Muscle layer of duodenum (tissue), 2 donors: Measurements from ENCODE around the gene SLC10A1.

Experiments used
- H3K27ac ChIP-seq: one replicate; pipeline ENCODE4 v1.7.0; 2013; ENCODE audit warnings: mild to moderate bottlenecking, low read length
- H3K27me3 ChIP-seq: one replicate; pipeline ENCODE4 v1.7.0; 2013; ENCODE audit warnings: low read depth, mild to moderate bottlenecking, control low read depth, low read length
- H3K36me3 ChIP-seq, 2 donors: one replicate each; pipeline ENCODE4 v1.7.0; 2013; ENCODE audit warnings: low read length in 2 of 2, control low read depth in 1 of 2, mild to moderate bottlenecking in 1 of 2; ENCODE audit not compliant: insufficient read depth in 2 of 2, control insufficient read depth in 1 of 2
- H3K4me1 ChIP-seq, 2 donors: one replicate each; pipeline ENCODE4 v1.7.0; 2013; ENCODE audit warnings: low read length in 2 of 2, mild to moderate bottlenecking in 2 of 2, control low read depth in 1 of 2, moderate library complexity in 1 of 2; ENCODE audit not compliant: insufficient read depth in 2 of 2, control insufficient read depth in 1 of 2
- H3K4me3 ChIP-seq, 2 donors: one replicate each; pipeline ENCODE4 v1.7.0; 2013; ENCODE audit warnings: low read length in 2 of 2, low read depth in 1 of 2, mild to moderate bottlenecking in 1 of 2
- H3K9me3 ChIP-seq, 2 donors: one replicate each; pipeline ENCODE4 v1.7.0; 2013; ENCODE audit warnings: low read length in 2 of 2, control low read depth in 1 of 2, mild to moderate bottlenecking in 1 of 2; ENCODE audit not compliant: control insufficient read depth in 1 of 2
- donor health status: healthy.

The SLC10A1 gene

GRCh38 chr14:69768873-69769272, 28.2 kb downstream of the SLC10A1 start:
- peaks cover 11 to 56% of the 10 kb centered on the region in 2 donors for H3K4me1 ChIP-seq
- no peak overlapping the region for H3K27ac ChIP-seq
- peaks cover 56 to 65% of the 10 kb centered on the region in 2 donors for H3K36me3 ChIP-seq

DNA sequence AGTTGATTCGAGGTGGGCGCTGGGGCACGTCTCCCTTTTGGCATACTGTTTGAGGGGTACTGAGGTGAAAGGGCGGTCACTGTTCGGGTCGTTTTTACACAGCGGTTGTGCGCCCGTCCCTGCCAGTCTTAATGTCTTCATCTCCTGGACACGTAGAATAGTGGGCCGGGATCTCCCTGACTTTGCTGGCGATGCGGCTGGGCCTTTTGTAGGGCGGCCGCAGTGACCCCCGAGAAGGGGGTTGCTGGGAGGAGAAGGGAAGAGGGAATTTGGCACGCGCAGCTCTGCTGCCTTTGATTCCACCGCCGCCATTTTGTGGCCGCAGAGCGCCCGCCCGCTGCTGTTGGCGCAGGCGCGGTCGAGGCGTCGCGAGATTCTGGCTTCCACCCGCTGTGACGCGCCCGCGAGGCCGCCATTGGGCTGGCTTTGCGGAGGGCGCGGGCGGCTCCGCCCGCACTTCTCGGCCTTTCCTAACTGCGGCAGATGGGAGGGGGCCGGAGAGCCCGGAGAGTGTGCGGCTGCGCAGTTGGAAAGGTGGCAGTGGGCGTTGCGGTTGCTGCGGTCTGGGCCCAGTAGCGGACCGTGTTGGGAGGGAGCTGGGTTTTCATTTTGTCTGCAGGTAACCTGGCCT, 29.6 kb downstream of the SLC10A1 start:
- peaks cover 11 to 50% of the 10 kb centered on the region in 2 donors for H3K4me1 ChIP-seq
- H3K27me3 ChIP-seq = no peaks in the 10 kb centered on the region
- H3K4me3 ChIP-seq = peak overlapping the region; percentile 82 to 99
- peaks cover 44 to 52% of the 10 kb centered on the region in 2 donors for H3K36me3 ChIP-seq
- no peaks in the 10 kb centered on the region for H3K9me3 ChIP-seq
- H3K27ac ChIP-seq = peak overlapping the region; percentile 100

More at GRCh38 chr14:69768873-69769272, 28.2 kb downstream of the SLC10A1 start:
- Histone ChIP-seq H3K27me3 (no peaks in the 10 kb centered on the region), H3K9me3 (no peaks in the 10 kb centered on the region), H3K4me3 (peak overlapping the region; percentile 82 to 99)

GRCh38 chr14:69766984-69767368, 30.1 kb downstream of the SLC10A1 start, which contains the start of gene SRSF5:
SRSF5 (plus strand) TSS chr14:69767142; CDS start chr14:69768157, 1,015 bp downstream.
- H3K27ac ChIP-seq = peak within 1 kb of the TSS; percentile 100
- peaks cover 11 to 45% of the 10 kb centered on the region in 2 donors for H3K4me1 ChIP-seq
- H3K36me3 ChIP-seq = peaks cover 41 to 47% of the 10 kb centered on the region in 2 donors
- no peaks in the 10 kb centered on the region for H3K9me3 ChIP-seq
- H3K27me3 ChIP-seq = no peaks in the 10 kb centered on the region
- H3K4me3 ChIP-seq = peak within 1 kb of the TSS; percentile 82 to 99

GRCh38 chr14:69763761-69764510, 33.1 kb downstream of the SLC10A1 start:
- Histone ChIP-seq H3K4me3 (no peak overlapping the region), H3K27me3 (no peaks in the 10 kb centered on the region)

GRCh38 chr14:69760810-69761209, 36.2 kb downstream of the SLC10A1 start:
- H3K9me3 ChIP-seq = no peaks in the 10 kb centered on the region
- no peak overlapping the region for H3K27ac ChIP-seq
- H3K4me1 ChIP-seq = peaks cover 0 to under 1% of the 10 kb centered on the region in 2 donors
- H3K4me3 ChIP-seq = no peak overlapping the region
- H3K27me3 ChIP-seq = no peaks in the 10 kb centered on the region
- no peaks in the 10 kb centered on the region for H3K36me3 ChIP-seq

More at GRCh38 chr14:69763761-69764510, 33.1 kb downstream of the SLC10A1 start:
- peaks cover 0 to 15% of the 10 kb centered on the region in 2 donors for H3K4me1 ChIP-seq
- H3K36me3 ChIP-seq = peaks cover 10 to 17% of the 10 kb centered on the region in 2 donors
- H3K27ac ChIP-seq = no peak overlapping the region
- H3K9me3 ChIP-seq = no peaks in the 10 kb centered on the region

GRCh38 chr14:69756298-69756697, 40.7 kb downstream of the SLC10A1 start:
- Histone ChIP-seq H3K4me3 (no peak overlapping the region), H3K4me1 (no peaks in the 10 kb centered on the region), H3K36me3 (no peaks in the 10 kb centered on the region), H3K27ac (no peak overlapping the region), H3K27me3 (no peaks in the 10 kb centered on the region), H3K9me3 (no peaks in the 10 kb centered on the region)

- Histone ChIP-seq H3K9me3 (no peaks in the 10 kb centered on the region), H3K4me1 (no peaks in the 10 kb centered on the region), H3K4me3 (no peak overlapping the region), H3K27ac (peak overlapping the region; percentile 20), H3K36me3 (no peaks in the 10 kb centered on the region), H3K27me3 (no peaks in the 10 kb centered on the region)
Measured at GRCh38 chr14:69755784-69756183, 41.3 kb downstream of the SLC10A1 start.

GRCh38 chr14:69755296-69755695, 41.7 kb downstream of the SLC10A1 start:
- H3K4me1 ChIP-seq = no peaks in the 10 kb centered on the region
- H3K27ac ChIP-seq = peak overlapping the region; percentile 20
- no peaks in the 10 kb centered on the region for H3K9me3 ChIP-seq
- no peak overlapping the region for H3K4me3 ChIP-seq
- H3K36me3 ChIP-seq = no peaks in the 10 kb centered on the region
- H3K27me3 ChIP-seq = no peaks in the 10 kb centered on the region

GRCh38 chr14:69754487-69754886, 42.6 kb downstream of the SLC10A1 start:
- Histone ChIP-seq H3K27ac (no peak overlapping the region), H3K4me3 (no peak overlapping the region), H3K27me3 (no peaks in the 10 kb centered on the region), H3K4me1 (no peaks in the 10 kb centered on the region), H3K9me3 (no peaks in the 10 kb centered on the region), H3K36me3 (no peaks in the 10 kb centered on the region)

DNA sequence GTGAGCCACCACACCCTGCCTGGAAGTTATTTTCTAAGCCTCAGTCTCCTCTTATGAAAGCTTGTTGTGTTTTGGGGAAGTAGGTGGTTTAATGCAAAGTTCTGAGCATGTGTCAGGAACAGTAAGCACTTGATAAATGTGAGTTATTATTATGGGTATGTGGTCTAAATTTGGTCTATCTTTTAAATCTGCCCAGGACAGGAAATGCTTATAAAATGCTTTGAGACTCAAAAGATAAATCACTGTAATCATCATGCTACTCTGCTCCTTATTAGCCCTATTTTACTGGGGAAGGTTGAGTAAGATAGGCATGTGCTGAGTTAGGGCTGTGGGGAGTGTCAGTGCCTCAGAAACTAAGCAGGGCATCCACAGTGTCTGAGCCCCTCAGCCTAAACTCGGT, 43.2 kb downstream of the SLC10A1 start:
- Histone ChIP-seq H3K27me3 (no peaks in the 10 kb centered on the region), H3K4me1 (no peaks in the 10 kb centered on the region), H3K4me3 (no peak overlapping the region), H3K36me3 (no peaks in the 10 kb centered on the region), H3K9me3 (no peaks in the 10 kb centered on the region), H3K27ac (no peak overlapping the region)

- no peaks in the 10 kb centered on the region for H3K9me3 ChIP-seq
- no peaks in the 10 kb centered on the region for H3K36me3 ChIP-seq
- H3K27ac ChIP-seq = no peak overlapping the region
- H3K4me1 ChIP-seq = no peaks in the 10 kb centered on the region
- no peaks in the 10 kb centered on the region for H3K27me3 ChIP-seq
- H3K4me3 ChIP-seq = no peak overlapping the region
Measured at GRCh38 chr14:69752773-69753172, 44.3 kb downstream of the SLC10A1 start.
